B cell (primary cell): ENCODE measurements around the gene PDLIM4.

ENCODE experiments used
- CTCF ChIP-seq: fragments of 200-600 bp; IDR thresholded peaks from one replicate; pipeline ENCODE4 v1.8.0; 2022; ENCODE audit warnings: antibody characterized with exemption, mild to moderate bottlenecking
- EZH2 ChIP-seq: IDR thresholded peaks from 2 replicates; pipeline ENCODE4 v1.6.1; 2012; ENCODE audit warnings: borderline replicate concordance, low read depth, mild to moderate bottlenecking, moderate library complexity, low read length; ENCODE audit not compliant: insufficient read depth, poor library complexity, severe bottlenecking

DNA sequence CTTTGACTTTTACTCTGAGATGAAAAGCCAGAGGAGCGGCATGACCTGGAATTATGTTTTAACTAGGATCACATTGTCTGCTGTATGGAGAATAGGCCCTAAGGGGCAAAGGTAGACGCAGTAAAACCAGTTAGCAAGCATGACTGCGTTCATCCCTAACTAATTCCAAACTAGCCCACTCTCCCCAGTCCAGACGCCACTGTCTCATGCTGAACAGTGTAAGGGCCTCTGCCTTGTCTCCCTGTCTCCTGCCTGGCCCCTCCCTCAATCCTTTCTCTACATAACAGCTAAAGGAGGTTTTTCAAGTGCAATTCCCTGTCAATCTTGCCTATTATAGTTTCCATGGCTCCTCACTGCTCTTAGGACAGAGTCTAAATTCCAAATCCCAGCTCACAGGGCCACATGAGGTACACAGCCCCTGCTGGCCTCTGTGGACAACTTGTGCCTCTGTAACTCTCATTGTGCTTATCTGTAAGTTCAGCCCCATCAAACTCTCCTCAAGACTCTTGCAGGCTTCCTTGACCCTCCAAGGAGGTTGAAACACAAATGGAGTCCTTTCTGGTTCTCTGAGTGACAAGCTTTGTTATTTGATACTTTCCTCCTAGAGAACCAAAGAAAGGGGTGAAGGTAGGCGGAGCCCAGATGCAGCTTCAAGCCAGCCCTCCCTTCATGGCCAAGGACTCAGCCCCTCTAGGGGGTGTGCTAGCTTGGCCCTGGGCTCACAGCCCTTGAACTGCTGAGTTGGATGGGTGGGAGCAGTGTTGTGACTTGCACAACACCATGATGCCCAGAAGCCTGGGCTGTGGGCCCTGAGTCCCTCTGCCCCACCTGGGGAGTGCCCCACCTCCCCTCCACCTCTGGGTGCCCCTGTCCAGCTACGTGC is 20.7 kb downstream of the PDLIM4 start:
- TF ChIP-seq CTCF (no peak), EZH2 (no peak)
